HG03520 (cell line): ENCODE data around the gene PTER.

Experiments
- ATAC-seq: cut with Tn5 transposase; IDR thresholded peaks from one replicate; pipeline ENCODE4 v1.9.1; 2021; ENCODE audit warnings: mild to moderate bottlenecking, moderate library complexity; ENCODE audit not compliant: unreplicated experiment

PTER gene

DNA sequence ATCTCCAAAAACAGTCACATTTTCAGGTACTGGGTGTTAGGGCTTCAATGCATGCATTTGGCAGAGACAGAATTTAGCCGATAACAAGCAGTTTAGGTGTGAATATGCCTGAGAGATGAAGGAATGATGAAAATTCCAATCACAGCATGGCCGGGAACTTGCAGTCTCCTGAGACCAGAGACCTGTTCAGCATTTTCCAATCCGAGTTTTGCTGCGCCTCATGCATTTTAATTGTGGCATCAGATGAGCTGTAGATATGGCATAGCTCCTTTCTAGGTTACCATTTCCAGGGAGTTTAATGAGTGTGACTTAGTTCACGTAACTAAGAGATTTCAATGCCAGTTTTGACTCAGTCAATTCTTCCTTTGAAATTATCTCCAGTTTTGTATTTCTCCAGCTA, 99.3 kb downstream of the PTER start:
- no peak for ATAC-seq

DNA sequence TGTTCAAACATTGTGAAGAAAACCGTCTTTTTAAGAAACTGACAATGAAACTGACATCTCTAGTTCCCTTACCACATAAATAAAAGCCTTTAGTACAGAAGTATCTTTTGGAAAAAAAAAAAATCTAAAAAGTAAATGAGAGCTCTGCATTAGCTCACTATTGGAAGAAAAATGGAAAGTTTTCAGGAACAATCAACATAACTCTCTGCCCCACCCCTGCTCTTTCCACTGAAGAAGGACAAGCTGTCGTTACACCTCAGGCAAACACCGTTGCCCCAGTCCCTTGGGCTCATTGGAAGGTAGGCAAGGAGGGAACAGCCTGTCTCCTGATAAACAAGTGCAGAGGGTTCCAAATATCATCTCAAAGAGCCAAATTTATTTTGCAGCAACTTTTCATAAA, 107.3 kb downstream of the PTER start:
- no peak for ATAC-seq

DNA sequence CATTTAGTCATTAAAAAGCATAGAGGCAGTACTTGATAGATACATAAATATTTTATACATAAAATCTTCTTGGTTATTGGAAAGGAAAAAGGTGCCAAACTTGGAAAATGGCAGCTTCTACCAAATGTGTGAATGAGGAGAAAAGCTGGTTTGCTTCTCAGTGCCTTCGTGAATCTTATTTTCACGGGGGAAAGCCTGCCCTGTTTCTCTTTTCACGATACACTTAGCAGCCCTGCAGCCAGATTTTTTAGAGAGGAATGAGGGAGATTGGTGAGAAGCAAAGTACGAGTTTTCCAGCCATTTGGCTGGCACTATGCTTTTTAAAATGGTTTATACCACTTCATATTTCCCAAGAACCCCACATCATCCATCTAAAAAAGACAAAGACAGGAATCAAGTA, 107.8 kb downstream of the PTER start:
- ATAC-seq = no peak

DNA sequence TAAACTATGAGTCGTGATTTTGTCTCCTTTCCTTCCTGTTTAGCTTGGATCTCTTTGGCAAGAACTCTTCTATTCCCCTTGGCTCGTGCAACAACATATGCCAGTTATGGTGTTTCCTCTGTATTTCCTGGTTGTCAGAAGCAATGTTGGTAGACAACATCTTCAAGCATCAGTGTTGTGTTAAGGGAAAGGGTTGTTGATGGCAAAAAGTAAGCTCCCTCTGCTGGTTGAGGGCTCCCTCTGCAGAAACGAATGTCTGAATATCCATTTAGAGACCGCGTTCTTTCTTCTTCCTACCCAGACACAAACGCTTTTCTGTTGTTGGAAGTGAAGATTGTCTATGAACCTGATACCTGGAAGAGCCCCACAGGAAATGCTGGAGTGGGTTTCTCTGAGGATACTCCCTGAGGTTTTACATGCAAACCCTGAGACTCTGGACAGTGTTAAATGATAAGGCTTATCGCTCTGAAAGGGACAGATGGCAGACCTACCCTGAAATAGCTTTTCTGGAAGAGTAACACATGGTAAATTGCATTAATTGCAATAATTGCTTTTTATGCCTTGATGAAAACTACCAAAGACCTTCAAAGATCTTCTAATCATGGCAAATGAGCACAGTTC, 108.4 kb downstream of the PTER start:
- peak; percentile 80 for ATAC-seq

DNA sequence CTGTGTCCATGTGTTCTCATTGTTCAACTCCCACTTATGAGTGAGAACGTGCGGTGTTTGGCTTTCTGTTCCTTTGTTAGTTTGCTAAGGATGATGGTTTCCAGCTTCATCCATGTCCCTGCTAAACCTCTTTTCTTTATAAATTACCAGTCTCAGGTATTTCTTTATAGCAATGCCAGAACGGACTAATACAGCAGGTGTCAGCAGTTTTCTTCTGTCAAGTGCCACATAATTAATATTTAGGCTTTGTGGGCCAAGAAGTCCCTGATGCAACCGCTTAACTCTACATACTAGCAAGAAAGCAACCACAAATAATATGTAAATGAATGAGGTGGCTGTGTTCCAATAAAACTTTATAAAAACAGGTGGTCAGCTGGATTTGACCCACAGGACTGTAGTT, 111.2 kb downstream of the PTER start:
- no peak for ATAC-seq

DNA sequence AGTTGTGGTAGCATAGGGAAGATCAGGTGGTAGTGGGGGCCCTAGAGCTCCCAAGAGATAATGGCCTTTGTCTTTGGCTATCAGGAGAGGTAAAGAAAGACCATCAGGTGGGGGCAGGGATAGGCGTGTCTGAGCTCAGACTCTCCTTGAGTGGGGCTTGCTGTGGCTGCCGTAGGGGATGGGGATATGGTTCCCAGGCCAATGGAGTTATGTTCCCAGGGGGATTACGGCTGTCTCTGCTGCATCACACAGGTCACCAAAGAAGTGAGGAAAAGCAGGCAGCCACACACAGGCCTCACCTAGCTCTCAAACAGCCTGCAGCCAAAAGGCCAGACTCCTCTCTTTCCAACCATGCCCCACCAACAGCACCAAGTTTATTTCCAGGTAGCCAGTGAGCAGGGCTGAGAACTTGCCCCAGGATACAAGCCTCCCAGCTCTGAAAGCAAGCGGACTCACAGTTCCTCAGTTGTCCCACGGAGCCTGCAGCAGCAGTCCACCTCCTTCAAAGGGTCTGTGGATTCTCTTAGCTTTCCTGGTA, 122.5 kb downstream of the PTER start:
- no peak for ATAC-seq

DNA sequence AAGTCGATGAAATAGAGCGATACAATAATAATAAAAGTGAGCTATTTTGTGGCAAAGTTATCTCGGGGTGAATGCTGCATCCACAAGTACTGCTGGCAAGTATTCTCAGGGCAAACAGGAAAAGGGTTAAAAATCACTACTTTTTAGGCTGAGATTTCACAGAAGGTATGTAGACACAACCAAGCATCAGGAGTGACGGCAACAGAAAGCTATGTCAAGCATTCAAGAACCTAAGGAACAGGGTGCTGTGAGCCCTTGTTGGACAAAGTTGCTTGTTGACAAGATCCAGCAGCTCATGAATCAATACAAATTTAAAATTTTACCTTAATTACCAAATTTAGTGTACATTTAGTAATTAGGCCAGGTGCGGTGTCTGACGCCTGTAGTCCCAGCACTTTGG, 126.1 kb downstream of the PTER start:
- ATAC-seq = no peak
